T-helper 1 cell (primary cell): ENCODE data around the gene UBE2L3.
A peak's percentile ranks its signal among the peaks of the same experiment; 100 is the strongest.
"Not testable (repeated sequence)": the region's sequence is repeated elsewhere in the genome, so short reads cannot be mapped to it uniquely, and the experiment has no call there.

Experiments used
- DNase-seq, 5 donors: peaks; one replicate each; pipeline ENCODE4 v3.0.0-alpha.2; 2012 to 2020

UBE2L3 gene

DNA sequence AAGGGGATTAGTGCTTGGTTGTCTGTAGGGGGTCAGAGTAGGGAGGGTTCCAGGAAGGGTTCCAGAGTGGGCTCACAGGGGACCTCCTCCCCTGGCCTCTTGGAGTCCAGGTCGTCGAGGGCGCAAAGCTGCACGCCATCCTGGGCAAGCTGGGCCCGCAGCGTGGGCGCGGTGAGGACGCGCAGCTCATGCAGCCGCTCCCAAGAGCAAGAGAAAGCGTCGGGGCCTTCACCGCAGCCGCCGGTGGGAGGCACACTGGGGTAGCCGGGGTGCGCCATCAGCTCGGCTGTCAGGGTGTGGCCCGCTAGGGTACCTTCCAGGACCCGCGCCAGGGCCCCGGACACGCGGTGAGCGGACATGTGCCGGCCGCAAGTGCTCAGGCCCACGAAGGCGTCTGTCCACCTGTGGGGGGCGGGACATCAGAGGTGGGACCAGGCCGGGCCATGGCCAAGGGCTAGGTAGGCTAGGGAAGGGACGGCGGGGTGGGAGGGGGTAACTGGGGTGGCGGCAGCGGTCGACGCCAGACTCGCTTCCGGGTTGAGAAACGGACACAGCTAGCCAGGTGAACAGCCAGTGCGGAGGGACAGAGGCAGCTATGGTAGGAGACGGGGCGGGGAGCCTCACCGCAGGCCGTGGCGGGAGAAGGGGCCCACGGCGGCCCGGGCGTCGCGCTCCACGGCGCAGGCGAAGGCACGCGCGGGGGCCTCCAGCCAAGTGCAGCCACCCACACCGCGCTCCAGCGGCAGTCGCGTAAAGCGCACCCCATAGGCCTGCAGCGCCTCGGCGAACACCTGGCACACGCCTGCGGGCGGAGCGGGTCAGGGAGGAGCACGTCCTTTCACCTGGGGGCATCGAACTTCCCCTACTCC lies 61.1 kb downstream of the UBE2L3 start:
- no peak for DNase-seq

DNA sequence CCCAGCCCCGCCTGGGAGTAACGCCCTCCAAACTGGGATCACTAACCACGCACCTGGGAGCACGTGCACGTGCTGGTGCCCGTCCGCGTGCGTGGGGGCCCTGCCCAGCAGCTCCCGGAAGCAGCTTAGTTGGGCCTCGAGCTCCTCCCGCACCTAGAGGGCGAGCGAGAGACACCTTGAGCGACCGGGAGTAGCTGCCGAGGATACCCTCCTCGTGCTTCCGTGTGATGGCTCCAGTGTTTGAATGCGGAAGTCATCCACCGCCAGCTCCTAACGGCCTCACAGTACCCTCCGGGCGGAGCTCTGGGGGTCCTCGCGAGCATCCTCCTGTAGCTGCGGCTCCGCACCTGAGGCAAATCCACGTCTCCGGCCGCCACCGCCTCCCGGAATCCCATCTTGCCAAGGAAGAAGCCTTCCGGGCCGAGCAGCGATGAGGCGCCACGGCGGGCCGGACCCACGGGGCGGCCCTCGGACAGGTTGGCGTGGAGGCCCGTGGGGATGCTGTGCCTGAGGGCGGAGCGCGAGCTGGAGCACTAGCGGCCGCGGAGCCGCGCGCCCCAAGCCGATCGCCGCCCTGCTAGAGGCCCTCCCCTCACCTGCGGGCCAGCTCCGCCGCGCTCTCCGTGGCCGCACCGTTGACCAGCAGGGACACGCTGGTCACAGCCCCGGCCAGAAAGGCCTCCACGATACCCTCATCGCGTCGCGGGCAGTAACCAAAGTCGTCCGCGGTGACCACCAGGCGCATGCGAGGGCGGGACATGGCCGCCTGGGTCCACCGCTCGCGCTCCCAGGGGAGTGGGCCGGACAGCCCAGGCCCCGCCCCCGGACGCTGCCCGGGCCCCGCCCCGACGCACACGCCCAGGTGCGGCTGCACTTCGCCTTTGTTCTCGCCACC lies 62.0 kb downstream of the UBE2L3 start, which contains the start of gene YDJC:
TSS of gene YDJC (minus strand) at position 768 of the 895 bp plus-strand sequence. CDS start at position 760, 8 bp downstream.
- peak; percentile 90 to 94 (median 93) for DNase-seq

DNA sequence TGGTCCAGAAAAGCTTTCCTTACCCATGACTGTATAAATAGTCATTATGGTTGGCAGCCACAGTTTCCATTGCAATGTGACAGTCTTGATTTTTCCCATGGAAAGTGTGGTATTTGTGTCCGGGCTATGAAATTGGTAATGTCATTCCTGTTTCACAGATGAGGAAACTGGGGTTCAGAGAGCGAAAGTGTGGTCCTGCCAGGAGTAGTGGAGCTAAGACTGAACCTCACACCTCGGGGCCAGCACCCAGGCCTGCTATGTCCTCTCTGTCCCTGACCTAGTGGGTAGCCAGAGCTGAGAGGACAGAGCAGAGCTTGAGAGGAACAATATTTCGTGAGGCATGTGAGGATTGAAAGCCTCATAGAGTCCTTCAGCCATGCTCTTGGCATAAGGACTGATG lies 63.5 kb downstream of the UBE2L3 start:
- no peak for DNase-seq

DNA sequence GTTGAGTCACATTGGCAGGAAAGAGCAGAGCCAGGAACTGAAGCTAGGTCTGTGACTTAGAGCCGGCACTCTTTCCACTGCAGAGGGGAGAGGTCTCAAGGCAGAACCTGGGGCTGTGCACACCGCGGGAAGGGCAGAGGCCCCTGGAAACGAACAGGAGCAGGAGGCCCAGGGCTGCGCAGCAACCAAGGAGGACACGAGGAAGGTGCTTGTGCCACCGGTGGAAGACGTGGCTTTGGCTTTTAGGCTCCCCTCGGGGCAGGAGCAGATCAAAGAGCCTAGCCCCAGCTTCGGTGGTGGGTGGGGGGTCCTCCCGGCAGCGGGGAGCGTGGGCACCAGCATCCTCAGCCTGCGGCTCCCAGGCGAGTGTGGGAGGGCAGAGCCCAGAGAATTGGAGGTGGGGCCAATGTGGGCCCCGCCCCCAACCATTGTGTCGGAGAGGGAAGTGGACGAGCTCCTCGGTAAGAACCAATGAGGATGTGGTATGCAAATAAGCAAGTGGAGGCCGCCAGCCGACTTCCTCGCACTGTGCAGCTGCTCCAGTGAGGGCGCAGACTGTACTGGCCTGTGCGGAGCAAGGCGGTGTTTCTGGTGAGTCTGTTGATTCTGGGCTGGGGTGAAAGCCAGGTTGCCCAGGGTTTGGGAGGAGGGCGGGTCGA lies 64.9 kb downstream of the UBE2L3 start, which contains the start of gene CCDC116:
TSS of gene CCDC116 (plus strand) at position 524 of the 659 bp plus-strand sequence. CDS start 422 bp downstream, outside the sequence.
- DNase-seq = peak; percentile 43 to 77 (median 64)

DNA sequence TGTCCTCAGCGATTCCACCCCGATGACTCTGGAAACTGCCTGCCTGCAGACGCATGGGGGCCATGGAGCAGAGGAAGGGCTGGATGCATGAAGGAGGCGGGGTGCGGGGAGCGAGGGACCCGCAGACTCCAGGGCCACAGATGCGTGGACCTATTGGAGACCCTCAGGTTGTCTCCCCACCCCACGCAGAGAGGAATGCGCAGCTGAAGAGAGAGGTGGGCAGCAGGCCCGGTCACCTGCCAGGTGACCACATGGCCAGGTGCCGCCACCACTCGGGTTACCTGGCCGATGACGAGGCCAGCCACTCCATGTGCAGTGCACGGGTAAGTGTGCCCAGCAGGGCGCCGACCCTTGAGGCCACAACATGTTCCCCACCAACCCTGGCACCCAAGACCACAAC lies 65.4 kb downstream of the UBE2L3 start:
- DNase-seq = no peak

DNA sequence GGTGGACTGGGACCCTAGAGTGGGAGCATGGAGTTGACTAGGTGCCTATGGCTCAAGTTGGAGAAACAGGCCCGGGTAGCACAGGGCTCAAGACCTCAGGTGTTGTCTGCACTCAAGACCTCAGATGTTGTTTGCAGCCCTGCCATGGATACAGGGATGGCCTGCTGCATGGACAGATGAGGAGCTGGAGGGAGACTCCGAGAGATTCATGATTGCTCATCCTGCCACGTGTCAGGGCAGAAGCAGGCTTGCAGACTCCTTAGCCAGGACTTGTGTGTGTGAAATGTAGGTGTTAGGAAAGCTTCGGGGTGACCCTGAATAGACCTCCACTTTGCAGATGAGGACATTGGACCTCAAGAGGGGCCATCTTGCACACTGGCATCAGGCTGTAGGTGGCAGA lies 66.0 kb downstream of the UBE2L3 start:
- DNase-seq = no peak

DNA sequence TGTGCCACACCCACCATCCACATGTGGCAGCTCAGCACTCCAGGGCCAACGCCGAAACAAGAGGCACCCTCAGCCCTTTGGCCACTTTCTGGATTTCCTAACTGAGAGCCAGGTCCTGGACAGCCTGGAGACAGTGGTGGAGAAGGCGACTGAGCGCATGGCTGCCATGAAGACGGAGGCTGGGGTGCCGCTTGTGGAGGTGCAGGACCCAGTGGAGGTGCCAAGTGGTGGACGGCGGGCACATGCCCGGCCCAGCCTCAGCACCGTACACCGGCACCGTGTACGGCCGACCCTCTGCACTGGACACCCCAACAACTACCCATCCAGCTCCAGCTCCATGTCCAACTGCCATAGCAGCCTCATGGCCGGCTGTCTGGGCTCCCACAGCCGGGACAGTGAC lies 66.6 kb downstream of the UBE2L3 start:
- DNase-seq = no peak

DNA sequence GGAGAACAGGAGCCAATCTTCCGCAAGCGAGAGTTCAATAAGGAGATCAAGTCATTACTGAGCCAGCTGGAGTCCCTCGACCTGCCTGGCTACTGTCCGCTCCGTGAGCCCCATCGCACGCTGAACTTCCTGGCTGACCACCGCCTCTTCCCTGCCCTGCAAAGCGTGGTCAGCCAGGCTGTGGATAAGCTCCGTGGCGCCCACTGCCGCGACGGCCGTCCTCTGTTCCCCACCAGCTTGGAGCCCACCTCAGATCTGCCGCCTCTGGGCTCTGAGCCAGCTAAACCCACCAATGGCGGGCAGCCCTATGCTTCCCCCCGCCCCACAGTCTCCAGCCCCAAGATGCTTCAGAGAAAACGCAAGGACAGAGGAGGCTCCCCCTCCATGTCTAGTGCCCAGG lies 67.3 kb downstream of the UBE2L3 start:
- DNase-seq = no peak

DNA sequence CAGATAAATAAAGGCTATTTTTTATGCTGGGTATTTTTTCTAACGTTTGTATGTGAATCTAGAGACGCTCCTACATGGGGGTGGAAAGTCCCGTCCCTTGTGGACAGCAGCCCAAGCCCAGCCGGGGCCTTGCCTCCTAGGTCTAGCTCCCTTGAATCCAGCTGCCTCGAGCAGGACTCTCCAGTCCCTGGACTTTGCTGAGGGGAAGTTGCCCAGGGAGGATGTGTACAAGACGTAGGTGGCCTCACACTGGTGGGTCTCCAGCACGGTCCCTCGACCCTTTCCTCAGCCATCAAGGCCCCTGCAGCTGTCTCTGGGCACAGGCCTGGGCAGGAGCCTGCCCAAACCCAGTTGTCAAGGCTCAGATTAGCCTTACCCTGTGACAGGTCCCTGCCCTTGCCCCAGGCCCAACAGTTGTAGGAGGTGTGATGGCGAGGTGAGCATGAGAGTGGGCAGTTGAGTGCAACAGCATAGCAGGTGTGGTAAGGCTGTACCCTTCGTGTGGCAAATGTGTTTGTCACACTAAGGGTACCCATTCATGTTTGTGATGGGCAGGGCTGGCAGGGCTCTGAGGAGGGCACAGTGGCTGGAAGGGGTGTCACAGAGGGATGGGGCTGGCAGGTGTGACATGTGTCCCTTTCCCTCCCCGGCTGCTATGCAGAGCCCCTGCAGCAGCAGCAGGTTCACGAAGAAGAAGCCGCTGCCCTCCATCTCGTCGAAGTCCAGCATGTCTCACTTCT lies 68.4 kb downstream of the UBE2L3 start:
- no peak for DNase-seq

DNA sequence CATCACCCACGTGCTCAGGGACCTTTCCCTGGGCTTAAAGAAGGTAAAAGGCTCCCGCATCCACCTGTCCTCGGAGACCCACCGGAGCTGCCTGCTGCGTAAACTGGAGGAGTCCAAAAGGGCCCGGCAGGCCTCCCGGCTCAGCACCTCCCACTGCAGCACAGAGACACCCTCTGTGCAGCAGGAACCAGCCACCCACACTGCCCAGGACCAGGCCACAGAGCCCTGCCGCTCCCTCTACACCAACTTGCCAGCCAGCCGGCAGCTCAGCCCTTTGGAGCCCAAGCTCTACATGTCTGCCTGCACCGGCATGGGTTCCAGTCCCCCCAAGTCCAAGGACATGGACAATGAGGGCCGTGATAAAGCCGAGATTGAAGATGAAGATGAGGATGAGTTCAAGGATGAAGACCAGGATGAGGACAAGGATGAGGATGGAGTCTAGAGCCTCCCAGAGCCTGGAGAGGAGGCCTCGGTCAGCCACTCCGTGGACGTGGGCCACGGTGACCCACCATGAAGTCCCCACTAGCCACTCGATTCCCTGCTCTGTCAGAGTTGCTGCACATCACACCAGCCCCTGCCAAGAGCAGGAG lies 69.2 kb downstream of the UBE2L3 start:
- no peak for DNase-seq

DNA sequence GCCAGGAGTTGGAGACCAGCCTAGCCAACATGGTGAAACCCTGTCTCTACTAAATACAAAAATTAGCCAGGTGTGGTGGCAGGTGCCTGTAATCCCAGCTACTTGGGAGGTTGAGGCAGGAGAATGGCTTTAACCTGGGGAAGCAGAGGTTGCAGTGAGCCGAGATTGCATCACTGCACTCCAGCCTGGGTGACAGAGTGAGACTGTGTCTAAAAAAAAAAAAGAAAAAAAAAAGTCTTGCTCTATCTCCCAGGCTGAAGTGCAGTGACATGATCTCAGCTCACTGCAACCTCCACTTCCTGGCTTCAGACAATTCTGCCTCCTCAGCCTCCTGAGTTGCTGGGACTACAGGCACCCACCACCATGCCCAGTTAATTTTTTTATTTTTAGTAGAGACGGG lies 69.9 kb downstream of the UBE2L3 start:
- DNase-seq = not testable (repeated sequence)

DNA sequence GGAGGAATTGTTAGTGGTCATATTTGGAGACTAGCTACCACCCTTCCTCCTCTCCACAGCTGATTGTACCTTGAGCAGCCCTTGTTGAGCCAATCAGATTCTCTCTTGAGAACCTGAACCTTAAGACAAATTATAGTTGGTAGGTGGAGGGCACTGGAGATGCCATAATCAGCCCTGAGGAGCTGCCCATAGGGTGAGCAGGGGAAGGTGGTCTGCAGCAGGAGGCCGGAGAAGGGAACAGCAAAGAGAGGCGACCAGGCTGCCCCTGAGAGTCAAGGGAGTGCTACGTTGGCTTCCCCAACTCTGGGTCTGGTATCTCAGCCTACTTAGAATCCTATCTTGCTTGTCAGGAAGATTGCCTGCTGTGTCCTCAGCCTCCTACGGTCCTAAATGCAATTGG lies 71.8 kb downstream of the UBE2L3 start:
- no peak for DNase-seq

DNA sequence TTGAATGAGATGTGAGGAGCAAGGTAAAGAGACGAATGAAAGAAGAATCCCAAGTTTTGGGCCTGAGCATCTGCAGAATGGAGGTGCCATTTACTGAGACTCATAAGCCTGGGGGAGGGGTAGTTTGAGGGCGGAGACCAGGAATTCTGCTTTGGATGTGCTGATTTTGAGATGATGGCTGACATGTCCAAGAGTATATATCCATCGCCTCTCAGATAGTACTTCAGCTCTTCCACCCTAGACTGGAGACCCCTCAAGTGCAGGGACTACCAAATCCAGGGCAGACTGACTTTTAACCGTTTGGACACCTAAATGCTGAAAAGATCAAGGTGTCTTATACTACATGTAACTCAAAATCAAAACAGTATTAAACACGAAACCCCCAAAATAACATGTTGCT lies 73.3 kb downstream of the UBE2L3 start:
- no peak for DNase-seq

DNA sequence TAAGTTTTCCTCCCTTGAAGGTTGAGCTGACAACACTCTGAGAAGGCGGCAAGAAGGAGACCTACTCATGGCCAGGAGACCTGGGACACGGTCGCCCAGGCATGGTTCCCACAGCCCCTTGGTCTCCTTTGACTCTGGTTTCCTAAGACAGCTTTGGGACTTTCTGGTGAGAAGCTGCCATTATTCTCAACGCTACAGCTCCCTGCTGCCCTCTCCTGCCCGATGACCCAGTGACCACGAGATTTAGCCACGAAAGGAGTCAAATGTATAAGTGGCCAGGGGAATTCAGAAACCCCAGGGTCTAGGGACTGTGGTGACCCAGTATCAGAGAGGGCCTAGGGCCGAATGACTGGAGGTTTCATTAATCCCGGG lies 73.9 kb downstream of the UBE2L3 start:
- no peak for DNase-seq

DNA sequence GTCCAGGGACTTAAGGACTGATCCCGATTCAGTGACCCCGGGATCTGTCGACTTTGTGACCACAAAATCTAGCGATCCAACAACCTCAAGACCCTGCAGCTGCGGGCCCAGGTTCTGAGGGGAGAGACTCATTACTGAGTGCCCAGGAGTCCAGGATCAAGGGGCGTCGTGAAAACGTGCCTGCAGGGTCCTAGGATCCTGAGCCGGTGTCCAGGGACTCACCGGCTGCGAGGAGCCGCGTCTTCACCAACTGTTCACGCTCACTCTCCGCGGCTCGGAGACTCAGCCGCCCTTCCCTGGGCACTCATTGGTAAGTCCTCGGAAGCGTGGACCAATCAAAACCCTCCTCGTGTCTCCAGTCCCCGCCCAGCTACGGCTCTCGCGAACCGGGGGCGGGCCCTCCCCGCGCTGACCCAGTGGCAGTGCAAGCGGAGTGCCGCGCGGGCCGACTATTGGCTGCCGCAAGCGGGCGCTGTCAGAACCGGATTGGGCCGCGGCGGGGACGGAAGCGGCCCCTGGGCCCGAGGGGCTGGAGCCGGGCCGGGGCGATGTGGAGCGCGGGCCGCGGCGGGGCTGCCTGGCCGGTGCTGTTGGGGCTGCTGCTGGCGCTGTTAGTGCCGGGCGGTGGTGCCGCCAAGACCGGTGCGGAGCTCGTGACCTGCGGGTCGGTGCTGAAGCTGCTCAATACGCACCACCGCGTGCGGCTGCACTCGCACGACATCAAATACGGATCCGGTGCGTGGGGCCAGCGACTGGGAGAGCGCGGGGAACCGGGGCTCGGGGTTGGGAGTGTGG lies 74.5 kb downstream of the UBE2L3 start, which contains the start of gene SDF2L1:
TSS of gene SDF2L1 (plus strand) at position 514 of the 795 bp plus-strand sequence. CDS start at position 549, 35 bp downstream.
- peak; percentile 96 to 98 (median 97) for DNase-seq

DNA sequence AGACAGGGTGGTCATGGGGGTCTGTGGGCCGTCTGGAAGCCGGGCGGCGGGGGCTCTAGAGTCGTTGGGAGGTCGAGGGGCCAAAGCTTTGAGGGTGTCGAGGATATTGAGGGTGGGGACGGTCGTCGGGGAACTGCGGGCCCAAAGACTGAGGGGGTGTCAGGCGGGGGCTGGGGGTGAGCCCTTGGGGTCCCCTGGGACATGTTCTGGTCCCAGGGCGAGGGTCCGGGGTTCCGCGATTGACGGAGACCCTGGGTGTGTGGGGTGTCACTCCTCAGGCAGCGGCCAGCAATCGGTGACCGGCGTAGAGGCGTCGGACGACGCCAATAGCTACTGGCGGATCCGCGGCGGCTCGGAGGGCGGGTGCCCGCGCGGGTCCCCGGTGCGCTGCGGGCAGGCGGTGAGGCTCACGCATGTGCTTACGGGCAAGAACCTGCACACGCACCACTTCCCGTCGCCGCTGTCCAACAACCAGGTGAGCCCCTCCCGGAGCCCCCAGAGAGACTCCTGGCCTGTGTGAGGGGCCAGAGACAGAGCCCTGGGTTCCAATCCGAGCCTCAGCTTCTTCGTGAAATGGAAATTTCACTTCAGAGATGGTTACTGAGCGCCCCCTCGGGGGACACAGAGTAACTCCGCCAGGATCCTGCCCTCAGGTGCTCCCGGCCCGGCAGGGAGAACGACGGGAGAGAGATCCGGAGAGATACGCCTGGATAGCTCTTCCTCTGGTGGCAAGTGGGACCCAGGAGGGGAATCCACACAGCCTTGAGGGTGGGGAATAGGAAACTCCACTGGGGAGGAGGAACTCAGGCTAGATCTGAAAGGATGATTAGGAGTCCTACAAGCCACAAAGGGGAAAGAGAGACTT lies 75.3 kb downstream of the UBE2L3 start:
- DNase-seq = peak in 4 of 5 donors; percentile 30 to 60 (median 48)

DNA sequence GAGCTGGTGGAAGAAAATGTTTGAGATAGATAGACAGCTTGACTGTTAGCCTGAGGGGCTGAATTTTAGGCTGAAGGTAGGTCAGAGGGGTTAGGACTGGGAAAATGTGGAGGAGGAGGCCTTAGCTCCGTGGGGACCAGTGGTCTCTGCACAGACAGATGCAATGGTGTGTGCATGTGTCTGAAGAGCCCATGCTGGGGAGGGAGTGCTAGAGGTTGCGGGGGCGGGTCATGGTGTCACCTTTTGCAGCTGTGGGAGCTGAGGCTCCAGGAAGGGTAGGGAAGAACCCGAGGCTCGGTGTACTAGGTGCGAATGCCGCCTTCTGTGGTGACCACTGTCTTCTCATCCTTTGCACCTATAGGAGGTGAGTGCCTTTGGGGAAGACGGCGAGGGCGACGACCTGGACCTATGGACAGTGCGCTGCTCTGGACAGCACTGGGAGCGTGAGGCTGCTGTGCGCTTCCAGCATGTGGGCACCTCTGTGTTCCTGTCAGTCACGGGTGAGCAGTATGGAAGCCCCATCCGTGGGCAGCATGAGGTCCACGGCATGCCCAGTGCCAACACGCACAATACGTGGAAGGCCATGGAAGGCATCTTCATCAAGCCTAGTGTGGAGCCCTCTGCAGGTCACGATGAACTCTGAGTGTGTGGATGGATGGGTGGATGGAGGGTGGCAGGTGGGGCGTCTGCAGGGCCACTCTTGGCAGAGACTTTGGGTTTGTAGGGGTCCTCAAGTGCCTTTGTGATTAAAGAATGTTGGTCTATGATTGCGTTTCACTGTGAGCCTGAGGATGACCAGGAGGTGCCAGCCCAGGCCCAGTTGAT lies 76.2 kb downstream of the UBE2L3 start:
- no peak for DNase-seq

DNA sequence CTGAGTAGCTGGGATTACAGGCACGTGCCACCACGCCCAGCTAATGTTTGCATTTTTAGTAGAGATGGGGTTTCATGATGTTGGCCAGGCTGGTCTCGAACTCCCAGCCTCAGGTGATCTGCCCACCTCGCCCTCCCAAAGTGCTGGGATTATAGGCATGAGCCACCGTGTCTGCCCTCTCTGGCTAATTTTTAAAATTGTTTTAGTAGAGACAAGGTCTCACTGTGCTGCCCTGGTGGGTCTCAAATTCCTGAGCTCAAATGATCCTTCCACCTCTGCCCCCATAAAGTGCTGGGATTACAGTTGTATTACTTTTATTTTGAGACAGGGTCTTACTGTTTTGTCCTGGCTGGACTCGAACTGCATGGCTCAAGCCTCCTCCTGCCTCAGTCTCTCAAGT lies 78.0 kb downstream of the UBE2L3 start:
- not testable (repeated sequence) for DNase-seq
